CMK (cell line): Measurements from ENCODE around the gene RSRC2.
"Not testable (repeated sequence)": the region's sequence is repeated elsewhere in the genome, so short reads cannot be mapped to it uniquely, and the experiment has no call there.

Experiments
- DNase-seq: peaks from one replicate; pipeline ENCODE4 v3.0.0-alpha.2; 2010; ENCODE audit warnings: low read depth

The RSRC2 gene

DNA sequence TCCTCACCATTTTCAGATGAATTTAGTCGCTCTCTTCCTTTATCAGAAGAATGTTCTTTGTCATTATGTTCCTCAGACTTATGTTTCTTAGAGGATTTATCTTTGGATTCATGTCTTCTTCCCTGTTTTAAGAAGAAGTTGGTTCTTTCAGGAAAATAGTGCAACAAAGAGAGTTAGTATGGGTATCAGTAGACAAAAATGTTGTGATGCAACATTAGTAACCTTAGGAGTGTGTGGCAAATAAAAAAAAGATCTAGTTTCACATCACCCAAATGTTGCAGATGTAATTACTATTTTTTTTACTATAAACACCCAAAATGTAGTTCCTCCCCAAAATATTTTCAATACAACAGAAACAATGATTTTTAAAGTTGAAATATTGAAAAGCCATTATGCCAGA, 7.8 kb downstream of the RSRC2 start:
- DNase-seq = no peak

DNA sequence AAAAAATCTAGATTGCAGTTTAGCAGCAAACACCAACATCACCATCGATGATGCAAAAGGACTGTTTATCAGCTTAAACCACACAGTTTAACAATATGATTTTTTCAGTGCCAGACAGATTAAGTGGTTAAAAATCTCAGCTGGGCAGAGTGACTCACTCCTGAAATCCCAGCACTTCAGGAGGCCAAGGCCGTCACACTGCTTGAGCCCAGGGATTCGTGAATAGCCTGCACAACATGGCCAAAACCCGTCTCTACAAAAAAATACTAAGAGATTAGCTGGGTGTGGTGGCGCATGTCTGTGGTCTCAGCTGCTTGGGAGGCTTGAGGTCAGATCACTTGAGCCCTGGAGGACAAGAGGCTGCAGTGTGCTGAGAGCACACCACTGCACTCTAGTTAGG, 8.9 kb downstream of the RSRC2 start:
- no peak for DNase-seq

DNA sequence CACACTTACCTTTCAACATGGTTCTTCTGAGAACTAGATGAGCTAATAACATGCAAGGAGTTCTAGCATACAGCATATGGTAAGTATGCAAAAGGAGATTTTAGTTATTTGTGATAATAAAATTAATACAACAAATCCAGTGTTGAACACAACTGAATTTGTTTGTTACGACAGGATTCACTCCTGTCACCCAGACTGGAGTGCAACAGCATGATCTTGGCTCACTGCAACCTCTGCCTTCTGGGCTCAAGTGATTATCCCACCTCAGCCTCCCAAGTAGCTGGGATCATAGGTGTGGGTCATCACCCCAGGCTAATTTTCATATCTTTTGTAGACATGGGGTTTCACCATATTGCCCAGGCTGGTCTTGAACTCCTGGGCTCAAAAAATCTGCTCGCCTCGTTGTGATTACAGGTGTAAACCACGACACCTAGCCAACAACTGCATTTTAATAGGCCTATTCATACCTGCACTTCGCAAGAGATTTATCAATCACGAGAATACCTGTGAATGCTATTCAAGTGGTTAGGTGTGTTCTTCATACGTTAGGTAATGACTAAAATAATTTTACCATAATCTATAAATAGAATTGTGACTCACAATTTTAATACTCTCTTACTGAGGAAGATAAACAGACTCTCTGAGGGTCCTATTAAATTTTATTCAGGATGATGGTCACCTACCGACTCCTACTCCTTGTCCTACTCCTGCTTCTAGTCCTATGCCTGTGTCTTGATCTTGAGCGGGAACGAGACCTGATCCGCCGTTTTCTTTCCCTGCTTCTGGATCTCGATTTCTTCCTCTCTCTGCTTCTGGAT, 10.0 kb downstream of the RSRC2 start:
- no peak for DNase-seq

DNA sequence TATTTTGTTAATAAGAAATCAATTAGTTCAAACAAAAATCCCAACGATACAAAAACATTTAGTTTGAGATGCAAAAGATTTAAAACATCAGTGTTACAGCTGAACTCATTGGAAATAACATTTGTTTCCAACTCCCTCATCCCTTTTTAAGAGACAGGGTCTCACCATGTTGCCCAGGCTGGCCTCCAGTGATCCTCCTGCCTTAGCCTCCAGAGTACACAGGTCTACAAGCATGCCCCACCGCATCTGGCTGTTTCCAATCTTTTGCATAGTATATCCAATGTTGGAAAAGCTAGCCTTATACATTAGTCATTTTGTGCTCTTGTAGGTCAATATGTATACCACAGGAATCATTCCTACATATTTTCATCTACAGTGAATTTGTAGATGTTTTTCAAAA, 11.5 kb downstream of the RSRC2 start:
- DNase-seq = no peak

DNA sequence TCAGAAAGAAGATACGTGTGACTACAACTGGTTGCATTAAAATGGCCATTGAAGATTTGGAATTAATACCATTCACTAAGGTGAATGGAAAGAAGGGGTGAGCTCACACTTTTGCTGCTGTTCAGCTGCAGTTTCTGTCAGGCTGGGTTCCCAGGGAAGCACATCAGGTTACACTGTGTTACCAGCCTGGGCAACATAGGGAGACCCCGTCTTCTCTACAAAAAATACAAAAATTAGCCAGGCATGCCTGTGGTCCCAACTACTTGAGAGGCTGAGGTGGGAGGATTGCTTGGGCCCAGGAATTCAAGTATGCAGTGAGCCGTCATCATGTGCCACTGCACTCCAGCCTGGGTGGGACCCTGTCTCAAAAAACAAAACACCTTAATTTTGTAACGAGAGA, 13.1 kb downstream of the RSRC2 start:
- DNase-seq = no peak

DNA sequence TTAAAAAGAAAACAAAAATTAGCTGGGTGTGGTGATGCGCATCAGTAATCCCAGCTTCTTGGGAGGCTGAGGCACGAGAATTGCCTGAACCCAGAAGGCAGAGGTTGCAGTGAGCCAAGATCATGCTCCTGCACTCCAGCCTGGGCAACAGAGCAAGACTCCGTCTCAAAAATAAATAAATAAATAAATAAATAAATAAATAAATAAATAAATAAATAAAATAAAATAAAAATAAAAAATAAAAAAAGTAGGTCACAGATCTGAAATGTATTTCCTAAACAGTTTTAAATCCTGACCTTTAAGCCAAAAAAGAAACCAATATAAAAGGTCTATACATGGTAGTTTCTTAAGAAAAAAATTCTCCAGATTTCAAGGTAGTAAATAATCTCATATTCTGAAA, 13.7 kb downstream of the RSRC2 start:
- not testable (repeated sequence) for DNase-seq

DNA sequence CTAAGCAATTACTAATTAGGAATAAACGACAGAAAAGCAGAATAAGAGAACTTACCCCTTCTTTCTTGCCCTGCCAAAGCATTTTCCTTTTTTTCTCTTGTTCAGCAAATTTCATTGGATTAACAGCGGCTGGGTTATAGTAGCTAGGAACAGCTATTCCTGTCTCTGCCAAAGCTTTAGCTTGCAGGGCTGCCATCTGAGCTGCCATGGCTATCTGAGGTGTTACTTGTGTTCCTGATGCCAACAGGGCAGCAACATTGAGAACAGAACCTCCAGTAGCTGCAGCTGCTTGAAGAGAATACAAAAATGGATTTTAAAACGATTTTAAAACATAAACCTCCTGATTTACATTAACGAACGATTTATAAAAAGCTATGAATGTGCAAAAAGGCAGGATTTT, 18.6 kb downstream of the RSRC2 start:
- no peak for DNase-seq

DNA sequence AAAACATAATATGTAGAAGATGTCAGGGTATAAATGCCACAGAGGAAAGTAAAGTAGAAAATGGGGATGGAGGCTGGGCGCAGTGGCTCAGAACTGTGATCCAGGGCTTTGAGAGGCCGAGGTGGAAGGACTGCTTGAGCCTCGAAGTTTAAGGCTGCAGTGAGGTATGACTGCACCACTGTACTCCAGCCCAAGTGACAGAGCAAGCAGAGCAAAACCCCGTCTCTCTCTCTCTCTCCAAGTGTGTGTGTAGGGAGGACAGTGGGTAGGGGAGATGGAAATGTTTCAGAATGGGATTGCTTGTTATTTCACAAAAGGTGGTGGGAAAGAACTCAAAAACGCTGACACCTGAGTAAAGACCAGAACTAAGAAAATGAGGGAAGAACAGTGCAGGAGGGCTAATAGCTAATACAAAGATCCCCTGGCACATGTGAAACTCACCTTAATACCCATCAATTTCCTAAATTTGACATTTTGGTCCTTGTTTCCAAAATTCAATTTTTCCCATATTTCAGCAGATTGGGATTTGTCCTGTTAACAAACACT, 20.3 kb downstream of the RSRC2 start:
- DNase-seq = no peak

DNA sequence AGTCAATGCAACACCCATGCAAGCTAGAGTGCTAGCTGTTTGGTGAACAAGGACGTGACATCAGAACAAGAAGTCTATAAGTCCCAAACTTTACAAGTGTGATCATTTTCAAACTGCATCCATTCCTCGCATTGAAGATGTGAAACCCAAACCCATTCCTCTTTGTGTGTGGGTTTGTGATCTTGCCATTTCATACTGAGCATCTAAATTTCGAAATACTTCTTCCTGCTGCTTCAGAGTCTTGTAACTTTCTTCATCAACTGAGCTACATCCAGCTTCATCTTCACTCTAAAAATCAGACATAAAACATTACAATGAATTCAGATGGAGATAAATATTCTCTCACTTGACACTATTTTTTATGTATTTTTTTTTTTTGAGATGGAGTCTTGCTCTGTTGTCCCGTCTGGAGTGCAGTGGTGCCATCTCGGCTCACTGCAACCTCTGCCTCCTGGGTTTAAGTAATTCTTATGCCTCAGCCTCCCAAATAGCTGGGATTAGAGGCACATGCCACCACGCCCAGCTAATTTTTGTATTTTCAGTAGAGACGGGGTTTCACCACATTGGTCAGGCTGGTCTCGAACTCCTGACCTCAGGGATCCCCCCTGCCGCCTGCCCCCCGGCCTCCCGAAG, 21.2 kb downstream of the RSRC2 start:
- no peak for DNase-seq

DNA sequence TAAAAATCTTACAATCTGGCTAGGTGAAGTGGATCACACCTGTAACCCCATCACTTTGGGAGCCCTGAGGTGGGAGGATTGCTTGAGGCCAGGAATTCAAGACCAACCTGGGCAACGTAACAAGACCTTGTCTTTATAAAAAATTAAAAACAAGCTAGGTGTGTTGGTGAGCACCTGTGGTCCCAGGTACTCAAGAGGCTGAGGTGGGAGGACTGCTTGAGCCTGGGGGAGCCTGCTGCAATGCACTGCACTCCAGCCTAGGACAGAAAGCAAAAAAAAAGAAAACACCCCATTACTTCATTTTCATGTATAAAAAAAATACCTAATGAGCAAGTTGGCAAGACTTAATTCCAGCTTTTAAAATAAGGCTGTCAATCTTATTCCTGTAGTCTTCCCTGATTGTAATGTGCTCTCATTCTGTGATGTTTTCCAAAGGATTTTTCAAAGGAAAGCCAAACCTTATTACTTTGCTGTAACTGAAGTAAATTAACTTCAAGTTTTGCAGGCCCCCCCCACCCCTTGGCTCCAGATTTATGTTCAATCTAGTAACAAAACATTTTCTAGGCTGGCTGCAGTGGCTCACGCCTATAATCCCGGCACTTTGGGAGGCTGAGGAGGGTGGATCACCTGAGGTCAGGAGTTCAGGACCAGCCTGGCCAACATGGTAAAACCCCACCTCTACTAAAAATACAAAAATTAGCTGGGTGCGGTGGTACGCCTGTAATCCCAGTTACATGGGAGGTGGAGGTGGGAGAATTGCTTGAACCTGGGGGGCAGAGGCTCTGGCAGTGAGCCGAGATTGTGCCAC, 22.7 kb downstream of the RSRC2 start:
- DNase-seq = no peak

DNA sequence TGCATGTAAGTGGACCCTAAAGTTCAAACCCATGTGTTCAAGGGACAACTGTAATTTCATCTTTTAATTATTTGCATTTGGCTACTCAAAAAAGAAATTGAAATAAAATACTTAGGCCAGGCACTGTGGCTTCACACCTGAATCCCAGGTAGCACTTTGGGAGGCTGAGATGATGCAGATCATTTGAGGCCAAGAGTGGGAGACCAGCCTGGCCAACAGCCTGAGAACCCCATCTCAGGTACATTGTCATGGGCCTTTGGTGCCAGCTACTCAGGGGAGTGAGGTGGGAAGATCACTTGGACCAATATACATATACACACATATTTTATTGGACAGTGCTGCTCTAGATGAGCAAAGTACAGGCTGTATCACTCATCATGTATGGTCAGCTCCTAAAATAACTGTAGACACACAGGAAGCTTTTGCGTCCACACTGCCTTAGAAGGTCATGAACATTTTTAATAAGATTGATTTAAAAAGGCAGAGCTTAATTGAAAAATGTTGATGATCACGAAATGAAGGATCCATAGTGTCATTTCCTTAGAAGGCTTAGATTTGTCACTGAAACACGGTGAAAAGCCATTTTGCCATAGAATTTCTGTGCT, 23.5 kb downstream of the RSRC2 start:
- DNase-seq = no peak

DNA sequence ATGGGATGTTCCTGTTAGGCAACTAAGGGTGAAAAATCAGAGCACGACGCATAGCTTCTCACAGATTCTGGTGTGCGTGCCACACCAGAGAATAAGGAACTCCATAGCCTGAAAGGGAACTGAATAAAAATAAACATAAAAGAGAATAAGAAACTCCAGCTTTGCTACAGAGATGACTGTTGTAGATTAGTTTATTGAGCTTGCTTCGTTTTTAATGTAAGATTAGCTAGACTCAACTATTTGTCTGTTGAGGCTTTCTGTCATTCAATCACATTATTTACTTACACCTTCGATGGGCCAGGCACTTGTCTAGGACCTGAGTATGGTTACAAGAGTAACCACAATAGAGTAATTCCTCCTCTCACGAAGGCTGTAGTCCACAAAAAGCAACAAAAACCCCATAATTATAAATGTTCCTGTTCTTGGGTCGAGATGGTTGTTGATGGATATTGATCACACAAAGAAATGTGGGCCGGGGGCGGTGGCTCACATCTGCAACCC, 25.2 kb downstream of the RSRC2 start:
- DNase-seq = no peak

DNA sequence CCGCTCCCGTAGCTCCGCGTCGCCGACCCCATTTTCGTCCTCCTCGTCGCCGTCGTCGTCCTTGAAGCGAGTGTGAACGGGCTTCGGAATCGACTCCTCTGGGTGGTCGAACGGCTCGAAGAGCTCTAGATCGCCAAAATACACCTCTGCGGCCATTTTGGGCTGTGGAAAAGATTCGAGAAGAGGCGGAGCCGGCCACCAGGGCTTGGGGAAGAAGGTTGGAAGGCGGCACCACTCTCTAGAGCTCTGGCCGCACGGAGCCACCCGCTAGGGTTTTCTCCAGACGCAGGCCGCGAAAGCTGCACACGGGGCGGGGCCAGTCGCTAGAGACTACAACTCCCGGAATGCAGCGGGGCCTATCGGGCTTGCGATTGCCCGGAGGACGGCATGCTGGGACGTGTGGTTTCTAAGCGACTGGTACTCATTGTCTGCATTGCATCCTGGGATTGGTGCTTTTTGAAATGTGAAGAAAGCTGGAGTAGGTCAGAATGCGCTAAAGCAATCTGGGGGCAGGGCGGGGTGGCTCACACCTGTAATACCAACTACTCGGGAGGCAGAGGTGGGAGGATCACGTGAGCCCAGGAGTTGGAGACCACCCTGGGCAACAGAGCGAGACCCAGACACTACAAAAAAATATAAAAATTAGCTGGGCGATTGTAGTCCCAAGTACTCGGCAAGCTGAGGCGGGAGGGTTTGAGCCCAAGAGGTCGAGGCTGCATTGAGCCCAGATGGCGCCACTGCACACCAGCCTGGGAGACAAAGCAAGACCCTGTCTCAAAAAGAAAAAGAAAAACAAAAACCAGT, 25.8 kb downstream of the RSRC2 start, which contains the start of gene ZCCHC8:
Gene ZCCHC8, minus strand, starts transcription at position 248 of the 804 bp plus-strand sequence. Its CDS starts 92 bp downstream, at position 156.
- peak; percentile 89 for DNase-seq

DNA sequence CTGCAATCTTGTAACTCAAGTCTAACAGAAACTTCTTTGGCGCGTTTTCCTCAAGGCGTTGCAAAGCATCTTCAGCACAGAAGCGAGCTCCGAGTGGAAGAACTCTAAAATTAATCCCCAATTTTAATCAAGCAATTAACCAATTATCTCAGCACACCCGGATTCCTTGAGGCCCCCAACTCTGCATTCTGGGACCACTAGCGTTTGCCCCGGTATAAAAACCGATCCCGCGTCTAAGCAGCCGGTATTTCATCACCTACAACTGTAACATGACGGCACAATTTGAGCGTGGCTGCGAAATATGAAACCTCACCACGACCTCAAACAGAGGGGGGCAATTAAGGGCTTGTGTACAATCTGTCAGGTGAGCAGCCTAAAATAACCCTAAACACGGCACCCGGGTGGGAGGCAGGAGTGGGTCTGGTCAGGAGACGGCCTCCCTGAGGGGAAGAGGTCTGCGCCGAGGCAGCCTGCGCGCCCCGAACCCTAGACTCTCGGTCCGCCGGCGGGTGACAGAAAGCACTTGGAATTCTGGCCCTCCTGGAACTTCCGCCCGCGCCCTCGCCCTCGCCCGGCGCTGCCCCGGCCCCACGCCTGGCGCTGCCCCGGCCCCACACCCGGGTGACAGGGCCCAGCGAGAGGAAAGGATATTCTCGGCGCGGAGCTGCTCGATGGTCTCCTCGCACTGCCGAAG, 26.6 kb downstream of the RSRC2 start:
- no peak for DNase-seq

DNA sequence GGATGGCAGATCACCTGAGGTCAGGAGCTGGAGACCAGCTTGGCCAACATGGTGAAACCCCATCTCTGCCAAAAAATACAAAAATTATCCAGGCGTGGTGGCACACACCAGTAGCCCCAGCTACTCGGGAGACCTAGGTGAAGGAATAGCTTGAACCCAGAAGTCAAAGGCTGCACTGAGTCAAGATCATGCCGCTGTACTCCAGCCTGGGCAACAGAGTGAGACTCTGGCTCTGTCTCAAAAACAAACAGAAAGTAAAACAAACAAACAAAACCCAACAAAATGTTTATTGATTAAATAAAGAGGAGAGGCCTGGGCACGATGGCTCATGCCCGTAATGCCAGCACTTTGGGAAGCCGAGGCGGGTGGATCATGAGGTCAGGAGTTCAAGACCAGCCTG, 31.5 kb downstream of the RSRC2 start:
- no peak for DNase-seq

DNA sequence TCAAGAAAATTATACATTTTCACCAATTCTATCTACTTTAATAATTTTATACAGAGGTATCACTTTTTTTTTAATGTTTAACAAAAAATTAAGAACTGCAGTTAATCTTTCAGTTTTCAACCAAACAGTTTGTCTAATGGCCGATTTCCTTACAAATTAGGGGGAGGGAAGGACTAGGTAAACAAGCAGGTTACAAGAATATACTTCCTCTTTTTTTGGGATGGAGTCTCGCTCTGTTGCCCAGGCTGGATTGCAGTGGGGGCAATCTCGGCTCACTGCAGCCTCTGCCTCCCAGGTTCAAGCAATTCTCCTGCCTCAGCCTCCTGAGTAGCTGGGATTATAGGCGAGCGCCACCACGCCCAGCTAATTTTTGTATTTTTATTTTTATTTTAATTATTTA, 33.5 kb downstream of the RSRC2 start:
- not testable (repeated sequence) for DNase-seq

DNA sequence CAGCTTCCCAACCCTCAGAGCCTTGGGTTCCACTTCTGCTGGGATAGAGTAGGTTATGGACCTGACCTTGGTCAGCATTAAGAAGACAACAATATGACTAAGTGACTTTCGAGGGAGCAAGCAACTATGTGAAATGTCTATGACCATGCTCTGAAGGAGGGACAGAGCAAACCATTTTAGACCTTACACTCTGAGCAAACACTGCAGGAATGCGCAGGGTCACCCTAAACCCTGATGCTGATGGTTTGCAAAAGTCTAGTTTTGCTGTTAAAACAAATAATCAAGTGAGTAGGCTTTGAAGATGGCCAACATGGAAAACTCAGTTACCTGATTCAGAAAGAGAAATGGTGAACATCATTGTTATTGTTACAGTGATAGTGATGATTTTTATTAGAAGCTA, 34.7 kb downstream of the RSRC2 start:
- DNase-seq = no peak

DNA sequence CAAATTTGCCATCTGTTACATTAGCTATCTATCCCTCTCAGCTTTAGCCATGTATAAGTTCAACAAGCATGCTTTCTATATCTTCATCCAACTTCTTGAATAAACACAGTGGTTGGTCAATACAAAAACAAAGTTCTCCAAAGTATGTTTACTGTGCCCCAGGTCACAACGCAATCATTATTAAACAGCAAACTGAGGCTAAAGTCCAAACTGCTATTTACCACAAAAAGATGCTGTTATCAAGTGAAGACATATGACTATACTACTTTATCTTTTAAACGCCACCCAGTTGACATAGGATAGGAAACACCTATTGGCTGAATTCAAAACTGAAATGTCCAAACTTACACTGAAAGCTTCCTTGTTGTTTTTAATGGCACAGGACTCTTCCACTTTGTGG, 37.7 kb downstream of the RSRC2 start:
- no peak for DNase-seq

DNA sequence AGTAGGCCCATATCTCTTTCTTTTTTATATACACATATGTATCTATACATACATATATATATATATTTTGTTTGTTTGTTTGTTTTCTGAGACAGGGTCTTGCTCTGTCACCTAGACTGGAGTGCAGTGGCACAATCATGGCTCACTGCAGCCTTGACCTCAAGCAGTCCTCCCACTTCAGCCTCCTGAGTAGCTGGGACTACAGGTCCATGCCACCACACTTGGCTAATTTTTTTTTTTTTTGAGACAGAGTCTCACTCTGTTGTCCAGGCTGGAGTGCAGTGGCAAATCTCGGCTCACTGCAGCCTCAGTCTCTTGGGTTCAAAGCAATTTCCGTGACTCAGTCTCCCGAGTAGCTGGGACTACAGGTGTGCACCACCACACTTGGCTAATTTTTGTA, 38.9 kb downstream of the RSRC2 start:
- not testable (repeated sequence) for DNase-seq

DNA sequence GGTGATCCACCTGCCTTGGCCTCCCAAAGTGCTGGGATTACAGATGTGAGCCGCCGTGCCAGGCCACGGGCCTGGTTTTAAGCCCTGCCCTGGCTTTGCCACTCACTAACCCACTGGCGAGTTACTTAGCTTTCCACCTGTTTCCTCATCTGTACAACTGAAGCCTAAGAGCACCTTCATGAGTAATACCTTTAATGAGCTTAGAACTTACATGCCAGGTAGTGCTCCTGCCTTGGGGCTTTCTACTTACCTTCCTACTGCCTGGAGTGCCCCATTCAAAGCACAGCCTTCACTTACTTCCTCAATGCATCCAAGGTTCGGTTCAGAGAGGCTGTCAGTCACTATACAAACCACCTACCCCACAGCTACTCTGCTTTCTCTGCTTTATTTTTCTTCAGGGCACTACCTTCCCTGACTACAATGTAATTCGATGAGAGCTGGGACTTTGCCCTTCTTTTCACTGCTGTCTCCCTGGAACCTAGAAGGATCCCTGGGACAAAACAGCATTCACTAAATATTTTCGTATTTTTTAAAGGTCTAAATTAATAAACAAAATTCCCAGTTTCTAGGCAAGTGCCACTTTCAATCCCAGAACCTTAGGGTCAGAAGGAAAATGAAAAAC, 39.8 kb downstream of the RSRC2 start:
- no peak for DNase-seq
